Kidney (tissue), 14 donors: ENCODE data around the gene SBF2. TPM values are rescaled to one million over a fixed set of nuclear protein-coding genes. Genes with fewer than 3 reads are reported as not detected.
A peak's percentile ranks its signal among the peaks of the same experiment; 100 is the strongest.

Source experiments
- DNase-seq, 5 donors: peaks; one replicate each; pipeline ENCODE4 v3.0.0-alpha.2; 2013 to 2020
- FAIRE-seq: peaks from 2 replicates; lab custom pipeline; 2012; peaks lifted over from hg19 to GRCh38; lab: Jason Lieb, UNC
- H3K27ac ChIP-seq, 2 donors: one replicate each; pipeline ENCODE4 v1.7.0; 2013; ENCODE audit warnings: low read depth in 2 of 2, low read length in 2 of 2, inconsistent platforms in 1 of 2
- H3K27me3 ChIP-seq: one replicate; pipeline ENCODE4 v1.7.1; 2013; ENCODE audit warnings: low read length, inconsistent platforms; ENCODE audit not compliant: control insufficient read depth, insufficient read depth
- H3K36me3 ChIP-seq, 3 donors: one replicate each; pipeline versions ENCODE4 v1.7.0 to v1.7.1; 2013; ENCODE audit warnings: low read length in 3 of 3, control low read depth in 1 of 3, inconsistent platforms in 1 of 3; ENCODE audit not compliant: insufficient read depth in 3 of 3, control insufficient read depth in 2 of 3
- H3K4me1 ChIP-seq, 3 donors: one replicate each; pipeline versions ENCODE4 v1.7.0 to v1.7.1; 2013; ENCODE audit warnings: low read length in 3 of 3, inconsistent platforms in 1 of 3, low read depth in 1 of 3; ENCODE audit not compliant: control insufficient read depth in 2 of 3, insufficient read depth in 2 of 3
- H3K4me3 ChIP-seq, 3 donors: one replicate each; pipeline versions ENCODE4 v1.7.0 to v1.8.1; 2013; ENCODE audit warnings: low read length in 3 of 3, control low read depth in 1 of 3, inconsistent platforms in 1 of 3
- H3K9ac ChIP-seq, 3 donors: one replicate each; pipeline versions ENCODE4 v1.7.0 to v1.7.1; 2013; ENCODE audit warnings: low read length in 3 of 3, control low read depth in 1 of 3, inconsistent platforms in 1 of 3
- H3K9me3 ChIP-seq, 3 donors: one replicate each; pipeline versions ENCODE4 v1.7.0 to v1.7.1; 2013; ENCODE audit warnings: low read length in 3 of 3, control low read depth in 1 of 3, inconsistent platforms in 1 of 3; ENCODE audit not compliant: control insufficient read depth in 2 of 3, insufficient read depth in 1 of 3
- CTCF ChIP-seq: IDR thresholded peaks from 3 replicates; pipeline ENCODE4 v1.5.1; 2012; ENCODE audit warnings: mild to moderate bottlenecking, moderate library complexity, borderline replicate concordance; ENCODE audit not compliant: insufficient read depth; ENCODE audit errors: extremely low read depth
- intact Hi-C: fragments of 100-400 bp; cut with DNase I; formaldehyde crosslinking; loops from one replicate; pipeline ENCODE4 v1.11.1; 2022
- polyA plus RNA-seq: library from polyadenylated mRNA; stranded (reverse); fragments of 350-450 nt; fragmentation: Illumina TruSeq; extraction: RNeasy Lipid Tissue Mini Kit (QIAGEN cat#74804); gene quantifications from one replicate; pipeline ENCODE4 v1.2.3, GENCODE V29; 2014; ENCODE audit warnings: low read depth, low replicate concordance; ENCODE audit not compliant: insufficient read depth
- total RNA-seq: library from RNA; stranded (reverse); fragmentation: NEBNext Ultra II Directional; extraction: Animal tissue kit (Norgen Biotek cat#: 25700); gene quantifications from one replicate; pipeline ENCODE4 v1.2.1, GENCODE V29; 2021
- donor health status: control.
- donor health status: control.
- donor health status: control.
- donor health status: control.
- donor health status: control.
- donor health status: DM: yes; HTN: yes; CAD: no.
- donor health status: Normal renal cell carcinoma (clear cell type).

SBF2 gene
- total and polyA plus RNA-seq, 2 donors from 2014 or later, result 13.1 to 55.4 TPM

- no peaks in the 10 kb centered on the region for H3K27me3 ChIP-seq
- peak overlapping the region in 1 of 3 donors; percentile 2 for H3K9ac ChIP-seq
- H3K4me3 ChIP-seq, result no peak overlapping the region
- peaks cover 0 to 15% (median 13%) of the 10 kb centered on the region in 3 donors for H3K4me1 ChIP-seq
- intact Hi-C loops, result loop anchor here (10.0 kb wide), 1 partner anchor 552 kb away; no protein-coding TSS in a partner anchor
- peak in 2 of 5 donors; percentile 54 to 68 for DNase-seq
- TF ChIP-seq CTCF, result no peak
- H3K36me3 ChIP-seq, result no peaks in the 10 kb centered on the region
- FAIRE-seq, result no peak
- H3K9me3 ChIP-seq, result no peaks in the 10 kb centered on the region
- peak overlapping the region; percentile 65 to 66 for H3K27ac ChIP-seq
Observed at GRCh38 chr11:10317151-10317755, 23.2 kb upstream of the SBF2 start.

DNA sequence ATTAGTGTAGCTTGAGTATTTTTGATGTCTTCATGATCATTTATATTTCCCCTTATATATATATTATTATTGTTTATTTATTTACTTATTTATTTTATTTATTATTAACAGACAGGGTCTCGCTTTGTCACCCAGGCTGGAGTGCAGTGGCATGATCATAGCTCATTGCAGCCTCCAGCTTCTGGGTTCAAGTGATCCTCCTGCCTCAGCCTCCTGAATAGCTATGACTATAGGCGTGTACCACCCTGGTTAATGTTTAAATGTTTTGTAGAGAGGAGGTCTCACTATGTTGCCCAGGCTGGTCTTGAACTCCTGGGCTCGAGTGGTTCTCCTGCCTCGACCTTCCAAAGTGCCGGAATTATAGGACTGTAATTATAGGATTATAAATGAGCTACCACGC lies 21.1 kb upstream of the SBF2 start:
- FAIRE-seq (no peak), DNase-seq (no peak)
- Histone ChIP-seq H3K4me1 (peaks cover 0 to 15% (median 13%) of the 10 kb centered on the region in 3 donors), H3K27me3 (no peaks in the 10 kb centered on the region), H3K9me3 (no peaks in the 10 kb centered on the region), H3K36me3 (no peaks in the 10 kb centered on the region), H3K4me3 (no peak overlapping the region), H3K9ac (no peak overlapping the region), H3K27ac (no peak overlapping the region)
- TF ChIP-seq CTCF, result no peak
- intact Hi-C loops, result loop anchor here (10.0 kb wide), 1 partner anchor 550 kb away; no protein-coding TSS in a partner anchor

- Histone ChIP-seq H3K9me3 (no peaks in the 10 kb centered on the region), H3K9ac (no peak overlapping the region), H3K4me3 (no peak overlapping the region), H3K36me3 (no peaks in the 10 kb centered on the region), H3K27ac (no peak overlapping the region), H3K27me3 (no peaks in the 10 kb centered on the region), H3K4me1 (peaks cover 0 to 15% (median 13%) of the 10 kb centered on the region in 3 donors)
- no peak for TF ChIP-seq CTCF
- intact Hi-C loops, result loop anchor here (10.0 kb wide), 1 partner anchor 550 kb away; no protein-coding TSS in a partner anchor
- peak; percentile 56 for FAIRE-seq
- DNase-seq, result peak in 2 of 5 donors; percentile 51 to 54
Observed at GRCh38 chr11:10314199-10315072, 20.4 kb upstream of the SBF2 start.
